MM.1S (cell line): ENCODE results near the gene VPS8.

ENCODE experiments used
- DNase-seq: peaks from one replicate; pipeline ENCODE4 v3.0.0-alpha.2; 2015
- H2AFZ ChIP-seq: fragments of 300-600 bp; sonication (generic); 2 replicates; pipeline ENCODE4 v1.6.0; 2016; ENCODE audit warnings: antibody characterized with exemption, low read length
- H3F3A ChIP-seq: fragments of 300-600 bp; sonication (generic); 2 replicates; pipeline ENCODE4 v1.6.1; 2016; ENCODE audit warnings: mild to moderate bottlenecking, antibody characterized with exemption, low read length, moderate library complexity, mixed read lengths; ENCODE audit not compliant: insufficient read depth
- H3K27ac ChIP-seq: fragments of 300-600 bp; sonication (generic); 2 replicates; pipeline ENCODE4 v1.5.1; 2016; ENCODE audit warnings: mild to moderate bottlenecking, low read length
- H3K27me3 ChIP-seq: fragments of 300-600 bp; sonication (generic); replicated peaks from 2 replicates; pipeline ENCODE4 v1.6.0; 2016; ENCODE audit warnings: low read length; ENCODE audit not compliant: insufficient read depth
- H3K36me3 ChIP-seq: fragments of 300-600 bp; sonication (generic); replicated peaks from 2 replicates; pipeline ENCODE4 v1.6.1; 2016; ENCODE audit warnings: mild to moderate bottlenecking, low read length, mixed read lengths; ENCODE audit not compliant: insufficient read depth
- H3K4me1 ChIP-seq: fragments of 300-600 bp; sonication (generic); 2 replicates; pipeline ENCODE4 v1.6.1; 2016; ENCODE audit warnings: low read length, mixed read lengths
- H3K4me2 ChIP-seq: fragments of 300-600 bp; sonication (generic); 2 replicates; pipeline ENCODE4 v1.6.0; 2016; ENCODE audit warnings: low read depth, low read length
- H3K4me3 ChIP-seq: fragments of 300-600 bp; sonication (generic); 2 replicates; pipeline ENCODE4 v1.5.1; 2016; ENCODE audit warnings: low read length, mixed read lengths
- H3K79me2 ChIP-seq: fragments of 300-600 bp; sonication (generic); 2 replicates; pipeline ENCODE4 v1.6.1; 2016; ENCODE audit warnings: mixed run types, low read length, mixed read lengths
- H3K9ac ChIP-seq: fragments of 300-600 bp; sonication (generic); 2 replicates; pipeline ENCODE4 v1.6.1; 2016; ENCODE audit warnings: low read length, mixed read lengths
- H3K9me2 ChIP-seq: fragments of 300-600 bp; sonication (generic); replicated peaks from 2 replicates; pipeline ENCODE4 v1.6.1; 2016; ENCODE audit warnings: mild to moderate bottlenecking, low read length, mixed read lengths; ENCODE audit not compliant: insufficient read depth
- H3K9me3 ChIP-seq: fragments of 300-600 bp; sonication (generic); replicated peaks from 2 replicates; pipeline ENCODE4 v1.6.1; 2016; ENCODE audit warnings: mild to moderate bottlenecking, low read length, mixed read lengths; ENCODE audit not compliant: insufficient read depth
- H4K20me1 ChIP-seq: fragments of 300-600 bp; sonication (generic); 2 replicates; pipeline ENCODE4 v1.6.1; 2016; ENCODE audit warnings: mild to moderate bottlenecking, low read length, moderate library complexity, mixed read lengths; ENCODE audit not compliant: insufficient read depth
- CTCF ChIP-seq: fragments of 300-600 bp; sonication (generic); IDR thresholded peaks from 2 replicates; pipeline ENCODE4 v1.5.1; 2016; ENCODE audit warnings: antibody characterized with exemption, low read length, mixed read lengths
- EZH2 ChIP-seq: fragments of 300-600 bp; sonication (generic); optimal IDR thresholded peaks from 2 replicates; pipeline ENCODE3; 2017; ENCODE audit warnings: low read depth, mild to moderate bottlenecking, antibody characterized with exemption, low read length, mixed read lengths
- EZH2phosphoT487 ChIP-seq: fragments of 300-600 bp; sonication (generic); IDR thresholded peaks from 2 replicates; pipeline ENCODE4 v1.6.1; 2018; ENCODE audit warnings: antibody characterized with exemption, low read length

The VPS8 gene

GRCh38 chr3:184785890-184786279 is 26.1 kb upstream of the VPS8 start:
- Histone ChIP-seq H3K27me3 (0 out of 2 replicates have a peak, but pooled peaks cover 9% of the 10 kb centered on the region), H3K9me3 (no peaks in the 10 kb centered on the region), H4K20me1 (no peaks in the 10 kb centered on the region), H3F3A (no peaks in the 10 kb centered on the region), H3K4me3 (no peak overlapping the region), H3K79me2 (no peaks in the 10 kb centered on the region), H2AFZ (no peak overlapping the region), H3K4me1 (peaks cover 14% of the 10 kb centered on the region), H3K9ac (no peak overlapping the region), H3K9me2 (no peaks in the 10 kb centered on the region), H3K4me2 (no peak overlapping the region), H3K27ac (no peak overlapping the region), H3K36me3 (no peaks in the 10 kb centered on the region)
- TF ChIP-seq CTCF = no peak
- TF ChIP-seq EZH2phosphoT487 = no peak
- no peak for TF ChIP-seq EZH2
- no peak for DNase-seq

GRCh38 chr3:184786280-184786941 is 25.6 kb upstream of the VPS8 start:
- Histone ChIP-seq H2AFZ (no peak overlapping the region), H3K9me3 (no peaks in the 10 kb centered on the region), H3F3A (no peaks in the 10 kb centered on the region), H3K79me2 (no peaks in the 10 kb centered on the region), H4K20me1 (no peaks in the 10 kb centered on the region), H3K27me3 (0 out of 2 replicates have a peak, but pooled peaks cover 5% of the 10 kb centered on the region), H3K9ac (no peak overlapping the region), H3K4me3 (no peak overlapping the region), H3K4me2 (no peak overlapping the region), H3K27ac (no peak overlapping the region), H3K4me1 (peaks cover 14% of the 10 kb centered on the region), H3K36me3 (no peaks in the 10 kb centered on the region), H3K9me2 (no peaks in the 10 kb centered on the region)
- DNase-seq = no peak
- TF ChIP-seq CTCF (no peak), EZH2 (no peak), EZH2phosphoT487 (no peak)

GRCh38 chr3:184788751-184789150 is 23.2 kb upstream of the VPS8 start:
- H3K4me2 ChIP-seq = no peak overlapping the region
- no peak overlapping the region for H3K9ac ChIP-seq
- H3F3A ChIP-seq = no peaks in the 10 kb centered on the region
- no peaks in the 10 kb centered on the region for H4K20me1 ChIP-seq
- peaks cover 14% of the 10 kb centered on the region for H3K4me1 ChIP-seq
- H3K27me3 ChIP-seq = 0 out of 2 replicates have a peak, but pooled peaks cover 5% of the 10 kb centered on the region
- no peaks in the 10 kb centered on the region for H3K79me2 ChIP-seq
- no peaks in the 10 kb centered on the region for H3K36me3 ChIP-seq
- H3K4me3 ChIP-seq = no peak overlapping the region
- no peak for DNase-seq
- no peaks in the 10 kb centered on the region for H3K9me2 ChIP-seq
- H3K9me3 ChIP-seq = no peaks in the 10 kb centered on the region
- no peak for TF ChIP-seq CTCF
- TF ChIP-seq EZH2phosphoT487 = no peak
- TF ChIP-seq EZH2 = no peak
- H2AFZ ChIP-seq = no peak overlapping the region
- no peak overlapping the region for H3K27ac ChIP-seq
